Activated CD4-positive, CD25-positive, alpha-beta regulatory T cell (primary cell): ENCODE measurements around the gene SIRPG.
"Not testable (repeated sequence)": the region's sequence is repeated elsewhere in the genome, so short reads cannot be mapped to it uniquely, and the experiment has no call there.

Experiments
- DNase-seq, 4 experiments: peaks; one replicate each; lab custom pipeline; 2025; lab: John Stamatoyannopoulos, UW

SIRPG gene

GRCh38 chr20:1635291-1635979 is 22.1 kb downstream of the SIRPG start:
- no peak for DNase-seq

GRCh38 chr20:1633535-1633934 is 24.0 kb downstream of the SIRPG start:
- no peak for DNase-seq

- DNase-seq = peak in 1 of 4 experiments; percentile 10
Observed at GRCh38 chr20:1632178-1632577, 25.4 kb downstream of the SIRPG start.

- DNase-seq = no peak
Observed at GRCh38 chr20:1631309-1632151, 26.0 kb downstream of the SIRPG start.

GRCh38 chr20:1630186-1630585 is 27.4 kb downstream of the SIRPG start:
- no peak for DNase-seq

- no peak for DNase-seq
Observed at GRCh38 chr20:1629321-1629720, 28.3 kb downstream of the SIRPG start.

- DNase-seq = no peak
Observed at GRCh38 chr20:1628621-1629020, 29.0 kb downstream of the SIRPG start.

GRCh38 chr20:1627200-1627550 is 30.4 kb downstream of the SIRPG start:
- no peak for DNase-seq

GRCh38 chr20:1626528-1627199 is 30.9 kb downstream of the SIRPG start:
- no peak for DNase-seq

GRCh38 chr20:1625083-1625690 is 32.4 kb downstream of the SIRPG start:
- DNase-seq = no peak

GRCh38 chr20:1623501-1624205 is 33.9 kb downstream of the SIRPG start:
- DNase-seq = no peak

GRCh38 chr20:1622450-1622849 is 35.1 kb downstream of the SIRPG start:
- DNase-seq = no peak

GRCh38 chr20:1621316-1621715 is 36.3 kb downstream of the SIRPG start:
- DNase-seq = no peak

GRCh38 chr20:1619861-1620444 is 37.6 kb downstream of the SIRPG start, which contains the start of gene SIRPB1:
Gene SIRPB1 (minus strand): TSS chr20:1620009. CDS start chr20:1619944, 65 bp downstream.
- no peak for DNase-seq

GRCh38 chr20:1618954-1619540 is 38.5 kb downstream of the SIRPG start:
- no peak for DNase-seq

- no peak for DNase-seq
Observed at GRCh38 chr20:1618479-1618878, 39.1 kb downstream of the SIRPG start.

- no peak for DNase-seq
Observed at GRCh38 chr20:1616858-1617434, 40.6 kb downstream of the SIRPG start.

GRCh38 chr20:1610404-1610803 is 47.2 kb downstream of the SIRPG start:
- not testable (repeated sequence) for DNase-seq

GRCh38 chr20:1608678-1609347 is 48.8 kb downstream of the SIRPG start:
- not testable (repeated sequence) for DNase-seq

GRCh38 chr20:1600736-1601135 is 56.8 kb downstream of the SIRPG start:
- no peak for DNase-seq
